Neural cell (in vitro differentiated cells): ENCODE results near the gene SOBP. TPM values are rescaled to one million over a fixed set of nuclear protein-coding genes. Genes with fewer than 3 reads are reported as not detected.

Experiments used
- H2AFZ ChIP-seq: fragments of 200-600, 300-800 bp; sonication (generic), shearing (Covaris generic); 2 replicates; pipeline ENCODE4 v1.6.0; 2014; ENCODE audit warnings: low read depth, mild to moderate bottlenecking, antibody characterized with exemption, low read length, moderate library complexity
- H3F3A ChIP-seq: fragments of 200-600 bp; shearing (Covaris generic); 2 replicates; pipeline ENCODE4 v1.6.1; 2016; ENCODE audit warnings: mild to moderate bottlenecking, moderate library complexity, mixed read lengths, antibody characterized with exemption, low read length; ENCODE audit not compliant: insufficient read depth, poor library complexity, severe bottlenecking
- H3K27ac ChIP-seq: fragments of 200-600, 300-800 bp; sonication (generic), shearing (Covaris generic); 2 replicates; pipeline ENCODE4 v1.5.1; 2014; ENCODE audit warnings: mild to moderate bottlenecking, low read length, moderate library complexity
- H3K27me3 ChIP-seq: fragments of 300-800, 200-600 bp; sonication (generic), shearing (Covaris generic); 2 replicates; pipeline ENCODE4 v1.6.0; 2014; ENCODE audit warnings: mild to moderate bottlenecking, low read depth, low read length, moderate library complexity; ENCODE audit not compliant: insufficient read depth
- H3K36me3 ChIP-seq: fragments of 300-800, 200-600 bp; sonication (generic), shearing (Covaris generic); 2 replicates; pipeline ENCODE4 v1.5.1; 2014; ENCODE audit warnings: mild to moderate bottlenecking, antibody characterized with exemption, low read length, moderate library complexity; ENCODE audit not compliant: insufficient read depth
- H3K4me2 ChIP-seq: fragments of 300-800, 200-600 bp; sonication (generic), shearing (Covaris generic); 2 replicates; pipeline ENCODE4 v1.6.0; 2014; ENCODE audit warnings: mild to moderate bottlenecking, low read length
- H3K4me3 ChIP-seq: fragments of 300-800, 200-600 bp; sonication (generic), shearing (Covaris generic); 2 replicates; pipeline ENCODE4 v1.5.1; 2014; ENCODE audit warnings: mild to moderate bottlenecking, low read length, moderate library complexity
- H3K79me2 ChIP-seq: fragments of 200-600 bp; shearing (Covaris generic); replicated peaks from 2 replicates; pipeline ENCODE4 v1.6.0; 2014; ENCODE audit warnings: mild to moderate bottlenecking, low read length, moderate library complexity; ENCODE audit not compliant: insufficient read depth
- H3K9ac ChIP-seq: fragments of 300-800, 200-600 bp; sonication (generic), shearing (Covaris generic); 2 replicates; pipeline ENCODE4 v1.6.1; 2016; ENCODE audit warnings: mild to moderate bottlenecking, low read length, mixed read lengths
- H3K9me2 ChIP-seq: fragments of 200-600 bp; shearing (Covaris generic); 2 replicates; pipeline ENCODE4 v1.6.1; 2016; ENCODE audit warnings: mild to moderate bottlenecking, low read length, mixed read lengths; ENCODE audit not compliant: insufficient read depth
- H3K9me3 ChIP-seq: fragments of 200-600, 300-800 bp; sonication (generic), shearing (Covaris generic); 2 replicates; pipeline ENCODE4 v1.6.1; 2016; ENCODE audit warnings: mild to moderate bottlenecking, mixed run types, low read length, moderate library complexity, mixed read lengths
- H4K20me1 ChIP-seq: fragments of 200-600 bp; shearing (Covaris generic); 2 replicates; pipeline ENCODE4 v1.6.1; 2016; ENCODE audit warnings: mild to moderate bottlenecking, mixed run types; ENCODE audit not compliant: insufficient read depth
- CTCF ChIP-seq: fragments of 450-650 bp; IDR thresholded peaks from 2 replicates; pipeline ENCODE4 v1.5.1; 2014; ENCODE audit warnings: antibody characterized with exemption, mild to moderate bottlenecking, moderate library complexity; ENCODE audit not compliant: poor library complexity, severe bottlenecking
- EP300 ChIP-seq: fragments of 450-650 bp; conservative IDR thresholded peaks from 2 replicates; pipeline ENCODE4 v1.6.1; 2014; ENCODE audit warnings: antibody characterized with exemption, mild to moderate bottlenecking, moderate library complexity; ENCODE audit not compliant: poor library complexity, severe bottlenecking
- EZH2 ChIP-seq: fragments of 200-600, 300-800 bp; shearing (Covaris generic), sonication (generic); IDR thresholded peaks from 2 replicates; pipeline ENCODE4 v1.6.1; 2014; ENCODE audit warnings: antibody characterized with exemption, low read length, borderline replicate concordance, mild to moderate bottlenecking; ENCODE audit not compliant: insufficient read depth, poor library complexity, severe bottlenecking
- MXI1 ChIP-seq: fragments of 450-650 bp; conservative IDR thresholded peaks from 2 replicates; pipeline ENCODE4 v1.6.1; 2014; ENCODE audit warnings: antibody characterized with exemption, mild to moderate bottlenecking; ENCODE audit not compliant: poor library complexity, severe bottlenecking
- POLR2AphosphoS5 ChIP-seq: IDR thresholded peaks from 2 replicates; pipeline ENCODE4 v1.6.1; 2012
- RAD21 ChIP-seq: fragments of 450-650 bp; conservative IDR thresholded peaks from 2 replicates; pipeline ENCODE4 v1.6.1; 2014; ENCODE audit warnings: antibody characterized with exemption, mild to moderate bottlenecking, moderate library complexity
- REST ChIP-seq: IDR thresholded peaks from 2 replicates; pipeline ENCODE4 v1.6.1; 2012; ENCODE audit warnings: borderline replicate concordance
- SMC3 ChIP-seq: fragments of 450-650 bp; conservative IDR thresholded peaks from 2 replicates; pipeline ENCODE4 v1.6.1; 2014; ENCODE audit warnings: antibody characterized with exemption, mild to moderate bottlenecking, moderate library complexity; ENCODE audit not compliant: poor library complexity
- TAF1 ChIP-seq: IDR thresholded peaks from 2 replicates; pipeline ENCODE4 v1.6.1; 2012; ENCODE audit warnings: low read depth
- polyA plus RNA-seq: library from polyadenylated mRNA; depleted of rRNA; stranded (reverse); fragments of >200 nt; gene quantifications from 2 replicates; pipeline ENCODE4 v1.2.3, GENCODE V29; 2014

The SOBP gene
- polyA plus RNA-seq, 1 donor from 2014 or later: 16.4 TPM

- no peaks in the 10 kb centered on the region for H3K36me3 ChIP-seq
- H3F3A ChIP-seq: no peaks in the 10 kb centered on the region
- no peak overlapping the region for H3K4me3 ChIP-seq
- H3K9me3 ChIP-seq: no peaks in the 10 kb centered on the region
- H3K27ac ChIP-seq: no peak overlapping the region
- no peaks in the 10 kb centered on the region for H3K9me2 ChIP-seq
- no peaks in the 10 kb centered on the region for H3K27me3 ChIP-seq
- TF ChIP-seq MXI1 (no peak), RAD21 (no peak), CTCF (no peak), TAF1 (no peak), EP300 (no peak), SMC3 (no peak), REST (no peak), EZH2 (no peak), POLR2AphosphoS5 (no peak)
- H3K4me2 ChIP-seq: no peak overlapping the region
- H4K20me1 ChIP-seq: no peaks in the 10 kb centered on the region
- H3K79me2 ChIP-seq: no peaks in the 10 kb centered on the region
- no peak overlapping the region for H2AFZ ChIP-seq
- H3K9ac ChIP-seq: no peak overlapping the region
Observed at GRCh38 chr6:107666981-107667601, 177.2 kb downstream of the SOBP start.

GRCh38 chr6:107667790-107668189, 177.9 kb downstream of the SOBP start:
- Histone ChIP-seq H3K36me3 (no peaks in the 10 kb centered on the region), H3K4me3 (no peak overlapping the region), H3K9me3 (no peaks in the 10 kb centered on the region), H3K4me2 (no peak overlapping the region), H2AFZ (no peak overlapping the region), H3K27ac (no peak overlapping the region), H3K79me2 (no peaks in the 10 kb centered on the region), H3K9me2 (no peaks in the 10 kb centered on the region), H3F3A (no peaks in the 10 kb centered on the region), H4K20me1 (no peaks in the 10 kb centered on the region), H3K9ac (no peak overlapping the region), H3K27me3 (no peaks in the 10 kb centered on the region)
- TF ChIP-seq SMC3: no peak
- TF ChIP-seq CTCF: no peak
- no peak for TF ChIP-seq MXI1
- TF ChIP-seq RAD21: no peak
- TF ChIP-seq EP300: no peak
- TF ChIP-seq POLR2AphosphoS5: no peak
- no peak for TF ChIP-seq TAF1
- TF ChIP-seq REST: no peak
- TF ChIP-seq EZH2: no peak
